Brain microvascular endothelial cell (primary cell): Measurements from ENCODE around the gene CDHR5.

ENCODE experiments used
- DNase-seq: peaks from one replicate; pipeline ENCODE4 v3.0.0-alpha.2; 2020
- H3K27ac ChIP-seq: fragments of 250-450 bp; sonication (Bioruptor Pico); 2 replicates; pipeline ENCODE4 v1.5.1; 2020; ENCODE audit warnings: mild to moderate bottlenecking, moderate library complexity
- H3K27me3 ChIP-seq: fragments of 250-450 bp; sonication (Bioruptor Pico); replicated peaks from 2 replicates; pipeline ENCODE4 v1.5.1; 2020; ENCODE audit warnings: mild to moderate bottlenecking
- H3K36me3 ChIP-seq: fragments of 250-450 bp; sonication (Bioruptor Pico); replicated peaks from 2 replicates; pipeline ENCODE4 v1.5.1; 2020; ENCODE audit warnings: mild to moderate bottlenecking
- H3K4me3 ChIP-seq: 2 replicates; pipeline ENCODE4 v1.5.1; 2011; ENCODE audit warnings: low read depth, mild to moderate bottlenecking, control low read depth, low read length, moderate library complexity
- in situ Hi-C: cut with HindIII; loops from 2 replicates; pipeline ENCODE4 v1.10.0; 2017; ENCODE audit warnings: low sequenced_read_pairs, low pct_ligation_motif_present
- TF ChIP-seq, protein P1 (sequence below): IDR thresholded peaks from 2 replicates; pipeline ENCODE4 v1.5.1; 2011; ENCODE audit warnings: low read depth, mild to moderate bottlenecking, moderate library complexity, low read length, control low read depth, inconsistent platforms; ENCODE audit errors: missing control alignments

The CDHR5 gene

DNA sequence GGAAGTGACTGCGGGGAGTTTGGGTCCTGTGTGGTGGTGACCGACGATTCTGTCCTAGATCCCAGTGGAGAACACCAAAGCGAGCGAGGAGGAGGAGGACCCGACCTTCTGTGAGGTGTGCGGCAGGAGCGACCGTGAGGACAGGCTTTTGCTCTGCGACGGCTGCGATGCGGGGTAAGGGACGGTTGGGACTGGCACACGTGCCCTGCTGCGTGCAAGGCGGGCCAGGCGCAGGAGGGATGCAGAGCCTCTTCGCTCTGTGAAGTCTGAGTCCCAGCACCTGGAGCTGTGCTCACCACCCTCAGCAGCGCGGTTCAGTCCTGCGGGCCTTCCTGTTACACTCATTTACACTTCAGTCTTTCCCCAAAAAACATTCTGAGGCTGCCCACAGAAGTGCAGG, 32.3 kb downstream of the CDHR5 start:
- TF ChIP-seq, protein P1, sequence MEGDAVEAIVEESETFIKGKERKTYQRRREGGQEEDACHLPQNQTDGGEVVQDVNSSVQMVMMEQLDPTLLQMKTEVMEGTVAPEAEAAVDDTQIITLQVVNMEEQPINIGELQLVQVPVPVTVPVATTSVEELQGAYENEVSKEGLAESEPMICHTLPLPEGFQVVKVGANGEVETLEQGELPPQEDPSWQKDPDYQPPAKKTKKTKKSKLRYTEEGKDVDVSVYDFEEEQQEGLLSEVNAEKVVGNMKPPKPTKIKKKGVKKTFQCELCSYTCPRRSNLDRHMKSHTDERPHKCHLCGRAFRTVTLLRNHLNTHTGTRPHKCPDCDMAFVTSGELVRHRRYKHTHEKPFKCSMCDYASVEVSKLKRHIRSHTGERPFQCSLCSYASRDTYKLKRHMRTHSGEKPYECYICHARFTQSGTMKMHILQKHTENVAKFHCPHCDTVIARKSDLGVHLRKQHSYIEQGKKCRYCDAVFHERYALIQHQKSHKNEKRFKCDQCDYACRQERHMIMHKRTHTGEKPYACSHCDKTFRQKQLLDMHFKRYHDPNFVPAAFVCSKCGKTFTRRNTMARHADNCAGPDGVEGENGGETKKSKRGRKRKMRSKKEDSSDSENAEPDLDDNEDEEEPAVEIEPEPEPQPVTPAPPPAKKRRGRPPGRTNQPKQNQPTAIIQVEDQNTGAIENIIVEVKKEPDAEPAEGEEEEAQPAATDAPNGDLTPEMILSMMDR = no peak
- H3K27me3 ChIP-seq = no peaks in the 10 kb centered on the region
- no peak overlapping the region for H3K4me3 ChIP-seq
- H3K36me3 ChIP-seq = peaks cover 61% of the 10 kb centered on the region
- in situ Hi-C loops = no loop called here
- DNase-seq = no peak
- no peak overlapping the region for H3K27ac ChIP-seq

DNA sequence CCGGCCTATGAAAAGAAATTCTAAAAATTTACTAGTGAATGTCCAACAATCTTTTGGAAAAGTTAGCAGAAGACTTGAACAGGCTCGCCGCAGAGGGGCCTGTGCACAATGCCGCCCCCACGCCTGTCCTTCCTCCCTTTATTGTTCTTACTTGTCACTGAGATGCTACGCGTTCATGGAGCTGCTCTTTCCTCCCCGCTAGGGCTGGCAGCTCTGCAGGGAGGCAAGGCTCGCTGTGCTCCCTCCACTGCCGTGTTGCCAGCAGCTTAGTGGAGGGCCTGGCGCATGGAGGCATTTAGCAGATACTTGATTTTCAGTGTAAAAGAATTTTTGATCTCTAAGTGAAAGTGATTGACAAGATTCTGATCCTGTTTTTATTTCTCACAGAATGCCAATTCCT, 33.8 kb downstream of the CDHR5 start:
- DNase-seq = no peak
- H3K27me3 ChIP-seq = no peaks in the 10 kb centered on the region
- H3K36me3 ChIP-seq = peaks cover 62% of the 10 kb centered on the region
- TF ChIP-seq, protein P1 = no peak
- H3K27ac ChIP-seq = no peak overlapping the region
- in situ Hi-C loops = no loop called here
- no peak overlapping the region for H3K4me3 ChIP-seq

DNA sequence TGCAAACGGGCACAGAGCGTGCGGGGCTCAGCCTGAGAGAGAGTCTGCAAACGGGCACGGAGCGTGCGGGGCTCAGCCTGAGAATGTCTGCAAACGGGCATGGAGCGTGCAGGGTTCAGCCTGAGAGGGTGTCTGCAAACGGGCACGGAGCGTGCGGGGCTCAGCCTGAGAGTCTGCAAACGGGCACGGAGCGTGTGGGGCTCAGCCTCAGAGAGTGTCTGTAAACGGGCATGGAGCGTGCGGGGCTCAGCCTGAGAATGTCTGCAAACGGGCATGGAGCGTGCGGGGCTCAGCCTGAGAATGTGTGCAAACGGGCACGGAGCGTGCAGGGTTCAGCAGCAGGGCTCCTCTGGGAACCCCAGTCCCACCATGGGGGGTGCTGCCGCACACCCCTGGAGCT, 35.0 kb downstream of the CDHR5 start:
- Histone ChIP-seq H3K36me3 (peaks cover 59% of the 10 kb centered on the region), H3K27me3 (no peaks in the 10 kb centered on the region), H3K27ac (no peak overlapping the region), H3K4me3 (no peak overlapping the region)
- no peak for DNase-seq
- in situ Hi-C loops = no loop called here
- TF ChIP-seq, protein P1 = no peak

DNA sequence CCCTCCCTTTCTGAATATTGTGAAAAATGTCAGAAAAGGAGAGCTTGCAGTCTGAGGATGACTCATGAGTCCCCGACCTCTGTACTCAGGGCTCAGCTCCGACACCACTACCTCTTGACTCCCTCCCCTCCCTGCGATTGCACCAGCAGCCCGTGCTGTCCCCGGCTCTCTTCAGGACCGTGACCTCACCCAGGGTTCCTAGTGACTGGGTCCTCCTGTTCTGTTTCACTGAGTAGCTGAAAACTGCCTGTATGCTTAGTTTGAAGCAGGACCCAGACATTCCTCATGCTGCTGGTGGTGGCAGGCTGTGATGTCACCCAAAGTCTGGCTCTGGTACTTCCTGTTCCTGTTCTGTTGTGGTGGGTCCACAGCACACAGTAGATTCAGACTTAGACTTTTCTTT, 36.8 kb downstream of the CDHR5 start:
- DNase-seq = peak; percentile 82
- Histone ChIP-seq H3K36me3 (peaks cover 52% of the 10 kb centered on the region), H3K4me3 (no peak overlapping the region), H3K27me3 (no peaks in the 10 kb centered on the region), H3K27ac (peak overlapping the region; percentile 82)
- TF ChIP-seq, protein P1 = no peak
- in situ Hi-C loops = no loop called here

DNA sequence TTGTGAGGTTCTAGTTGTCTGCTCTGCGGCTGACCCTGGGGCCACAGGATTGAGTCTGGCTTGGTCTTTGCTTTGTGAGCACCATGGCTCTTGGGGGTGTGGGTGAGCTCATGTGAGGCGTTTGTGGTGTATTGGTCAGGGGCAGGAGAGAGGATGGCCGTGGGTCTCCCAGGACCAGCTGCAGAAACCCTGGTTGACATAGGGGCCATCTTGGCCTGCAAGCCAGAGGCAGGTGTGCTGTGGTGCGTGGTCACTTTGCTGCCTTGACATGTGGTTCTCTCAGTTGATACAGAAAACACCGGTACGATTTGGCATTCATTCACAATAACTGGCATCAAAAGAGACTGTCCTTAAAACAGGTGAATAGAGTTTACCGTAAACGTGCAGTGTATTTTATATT, 37.2 kb downstream of the CDHR5 start:
- in situ Hi-C loops = no loop called here
- H3K27me3 ChIP-seq = no peaks in the 10 kb centered on the region
- no peak for DNase-seq
- H3K27ac ChIP-seq = peak overlapping the region; percentile 82
- TF ChIP-seq, protein P1 = no peak
- peaks cover 52% of the 10 kb centered on the region for H3K36me3 ChIP-seq
- H3K4me3 ChIP-seq = no peak overlapping the region
